ENCODE data around the gene ORMDL2.
"Not testable (repeated sequence)": the region's sequence is repeated elsewhere in the genome, so short reads cannot be mapped to it uniquely, and the experiment has no call there.

The ORMDL2 gene

DNA sequence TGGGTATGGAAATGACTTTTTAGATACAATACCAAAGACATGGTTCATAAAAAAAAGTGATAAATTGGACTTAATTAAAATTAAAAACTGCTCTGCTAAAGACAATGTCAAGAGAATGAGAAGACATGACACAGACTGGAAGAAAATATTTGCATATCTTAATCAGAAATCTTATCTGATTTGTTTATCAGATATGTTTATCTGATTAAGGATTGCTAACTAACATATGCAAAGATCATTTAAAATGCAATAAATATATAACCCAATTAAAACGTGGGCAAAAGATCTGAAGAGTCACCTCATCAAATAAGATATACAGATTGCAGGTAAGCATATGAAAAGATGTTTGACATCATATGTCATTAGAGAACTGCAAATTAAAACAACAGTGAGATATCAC is 34.9 kb downstream of the ORMDL2 start:
- Histone ChIP-seq H3K4me3 (ENCODE audit: low read depth, low read length) (no peak overlapping the region), H3K79me2 (no peaks in the 10 kb centered on the region), H3K27me3 (ENCODE audit: control insufficient read depth, insufficient read depth, low read length) (no peaks in the 10 kb centered on the region)

GRCh38 chr12:55861396-55861795 is 43.6 kb downstream of the ORMDL2 start:
- H3K4me2 ChIP-seq (ENCODE audit: low read length), result no peak overlapping the region

More for the DNA sequence above, 34.9 kb downstream of the ORMDL2 start:
- Histone ChIP-seq H3K36me3 (ENCODE audit: control insufficient read depth, insufficient read depth, low read length) (no peaks in the 10 kb centered on the region), H2AFZ (no peak overlapping the region), H3K4me2 (ENCODE audit: low read length) (no peak overlapping the region), H3K27ac (no peak overlapping the region), H3K9me3 (ENCODE audit: control insufficient read depth, low read length) (no peaks in the 10 kb centered on the region), H3K9ac (no peak overlapping the region), H3K4me1 (no peaks in the 10 kb centered on the region)
- no peak for TF ChIP-seq CTCF (IDR thresholded peaks at IDR 0.05)

GRCh38 chr12:55861871-55862270 is 44.0 kb downstream of the ORMDL2 start:
- TF ChIP-seq CTCF (IDR thresholded peaks at IDR 0.05), result no peak
- H3K27me3 ChIP-seq (ENCODE audit: control insufficient read depth, insufficient read depth, low read length), result no peaks in the 10 kb centered on the region
- H3K9ac ChIP-seq, result no peak overlapping the region
- H2AFZ ChIP-seq, result no peak overlapping the region
- H3K4me1 ChIP-seq, result no peaks in the 10 kb centered on the region
- no peak overlapping the region for H3K4me3 ChIP-seq (ENCODE audit: low read depth, low read length)
- H3K9me3 ChIP-seq (ENCODE audit: control insufficient read depth, low read length), result no peaks in the 10 kb centered on the region
- H3K4me2 ChIP-seq (ENCODE audit: low read length), result no peak overlapping the region
- no peaks in the 10 kb centered on the region for H3K36me3 ChIP-seq (ENCODE audit: control insufficient read depth, insufficient read depth, low read length)
- H3K79me2 ChIP-seq, result no peaks in the 10 kb centered on the region
- no peak overlapping the region for H3K27ac ChIP-seq

More at GRCh38 chr12:55861396-55861795, 43.6 kb downstream of the ORMDL2 start:
- Histone ChIP-seq H3K79me2 (no peaks in the 10 kb centered on the region), H3K27ac (no peak overlapping the region), H3K9ac (no peak overlapping the region), H3K9me3 (ENCODE audit: control insufficient read depth, low read length) (no peaks in the 10 kb centered on the region), H3K36me3 (ENCODE audit: control insufficient read depth, insufficient read depth, low read length) (no peaks in the 10 kb centered on the region), H2AFZ (no peak overlapping the region), H3K27me3 (ENCODE audit: control insufficient read depth, insufficient read depth, low read length) (no peaks in the 10 kb centered on the region), H3K4me3 (ENCODE audit: low read depth, low read length) (no peak overlapping the region), H3K4me1 (no peaks in the 10 kb centered on the region)
- no peak for TF ChIP-seq CTCF (IDR thresholded peaks at IDR 0.05)

GRCh38 chr12:55862286-55862685 is 44.4 kb downstream of the ORMDL2 start:
- H3K4me3 ChIP-seq (ENCODE audit: low read depth, low read length), result no peak overlapping the region
- no peaks in the 10 kb centered on the region for H3K79me2 ChIP-seq
- no peak overlapping the region for H3K27ac ChIP-seq
- no peak for TF ChIP-seq CTCF (IDR thresholded peaks at IDR 0.05)
- H3K9me3 ChIP-seq (ENCODE audit: control insufficient read depth, low read length), result no peaks in the 10 kb centered on the region
- H3K4me2 ChIP-seq (ENCODE audit: low read length), result no peak overlapping the region
- H3K9ac ChIP-seq, result no peak overlapping the region
- no peaks in the 10 kb centered on the region for H3K4me1 ChIP-seq
- H3K27me3 ChIP-seq (ENCODE audit: control insufficient read depth, insufficient read depth, low read length), result no peaks in the 10 kb centered on the region
- no peak overlapping the region for H2AFZ ChIP-seq
- no peaks in the 10 kb centered on the region for H3K36me3 ChIP-seq (ENCODE audit: control insufficient read depth, insufficient read depth, low read length)

DNA sequence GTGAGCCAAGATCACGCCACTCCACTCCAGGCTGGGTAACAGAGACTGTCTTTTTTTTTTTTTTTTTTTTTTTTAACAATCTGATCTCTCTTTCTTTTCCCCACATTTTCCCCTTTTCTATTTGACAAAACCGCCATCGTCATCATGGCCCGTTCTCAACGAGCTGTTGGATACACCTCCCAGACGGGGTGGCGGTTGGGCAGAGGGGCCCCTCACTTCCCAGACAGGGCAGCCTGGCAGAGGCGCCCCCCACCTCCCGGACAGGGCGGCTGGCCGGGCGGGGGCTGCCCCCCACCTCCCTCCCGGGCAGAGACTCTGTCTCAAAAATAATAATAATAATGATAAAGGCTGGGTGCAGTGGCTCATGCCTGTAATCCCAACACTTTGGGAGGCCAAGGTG is 45.1 kb downstream of the ORMDL2 start:
- H3K9ac ChIP-seq, result not testable (repeated sequence)

More for the DNA sequence above, 45.1 kb downstream of the ORMDL2 start:
- H3K79me2 ChIP-seq; H3K4me3 ChIP-seq (ENCODE audit: low read depth, low read length); H3K27me3 ChIP-seq (ENCODE audit: control insufficient read depth, insufficient read depth, low read length); H3K27ac ChIP-seq; H2AFZ ChIP-seq; H3K36me3 ChIP-seq (ENCODE audit: control insufficient read depth, insufficient read depth, low read length); H3K4me2 ChIP-seq (ENCODE audit: low read length); H3K9me3 ChIP-seq (ENCODE audit: control insufficient read depth, low read length); H3K4me1 ChIP-seq: not testable (repeated sequence)
